ENCODE measurements around the gene BRAT1.
"Not testable (repeated sequence)": the region's sequence is repeated elsewhere in the genome, so short reads cannot be mapped to it uniquely, and the experiment has no call there.

BRAT1 gene

GRCh38 chr7:2555121-2556052, at the start of gene BRAT1:
Gene BRAT1, minus strand, starts transcription at chr7:2555524. Its CDS starts 1,093 bp downstream, at chr7:2554431.
- peak; percentile 85 for DNase-seq

- no peak for DNase-seq
These were observed 49.4 kb upstream of the BRAT1 start for GRCh38 chr7:2604608-2605174.

GRCh38 chr7:2603044-2603965, 48.0 kb upstream of the BRAT1 start:
- DNase-seq = no peak

- no peak for DNase-seq
These were observed 47.2 kb upstream of the BRAT1 start for GRCh38 chr7:2602406-2603043.

- no peak for DNase-seq
These were observed 46.6 kb upstream of the BRAT1 start for GRCh38 chr7:2601907-2602306.

- no peak for DNase-seq
These were observed 45.7 kb upstream of the BRAT1 start for GRCh38 chr7:2601065-2601464.

GRCh38 chr7:2598154-2598823, 43.0 kb upstream of the BRAT1 start:
- DNase-seq = no peak

GRCh38 chr7:2597273-2597640, 41.9 kb upstream of the BRAT1 start:
- no peak for DNase-seq

GRCh38 chr7:2596464-2597272, 41.3 kb upstream of the BRAT1 start:
- DNase-seq = no peak

- DNase-seq = no peak
These were observed 40.0 kb upstream of the BRAT1 start for GRCh38 chr7:2595258-2595860.

GRCh38 chr7:2594599-2594998, 39.3 kb upstream of the BRAT1 start:
- no peak for DNase-seq

GRCh38 chr7:2593036-2593727, 37.9 kb upstream of the BRAT1 start:
- DNase-seq = no peak

- no peak for DNase-seq
These were observed 37.1 kb upstream of the BRAT1 start for GRCh38 chr7:2592375-2592865.

- not testable (repeated sequence) for DNase-seq
These were observed 34.6 kb upstream of the BRAT1 start for GRCh38 chr7:2589941-2590340.

GRCh38 chr7:2589341-2589740, 34.0 kb upstream of the BRAT1 start:
- DNase-seq = no peak

- DNase-seq = no peak
These were observed 32.5 kb upstream of the BRAT1 start for GRCh38 chr7:2587778-2588177.

- no peak for DNase-seq
These were observed 31.8 kb upstream of the BRAT1 start for GRCh38 chr7:2587134-2587533.

GRCh38 chr7:2586326-2587020, 31.1 kb upstream of the BRAT1 start:
- DNase-seq = no peak

GRCh38 chr7:2585446-2585845, 30.1 kb upstream of the BRAT1 start:
- DNase-seq = no peak
